Left ventricle myocardium inferior (tissue), 1 donor: ENCODE results near the gene RAC2. TPM values are rescaled to one million over a fixed set of nuclear protein-coding genes. Genes with fewer than 3 reads are reported as not detected.

Source experiments
- DNase-seq: peaks from one replicate; pipeline ENCODE4 v3.0.0-alpha.2; 2020
- H3K27ac ChIP-seq: fragments of 200-600 bp; replicated peaks from 2 replicates; pipeline ENCODE4 v1.8.0; 2021
- H3K27me3 ChIP-seq: fragments of 200-600 bp; 2 replicates; pipeline ENCODE4 v1.8.0; 2021; ENCODE audit warnings: low read depth
- H3K36me3 ChIP-seq: fragments of 200-600 bp; 2 replicates; pipeline ENCODE4 v1.8.0; 2021
- H3K4me1 ChIP-seq: fragments of 200-600 bp; 2 replicates; pipeline ENCODE4 v1.8.0; 2021
- H3K4me3 ChIP-seq: fragments of 200-600 bp; 2 replicates; pipeline ENCODE4 v1.8.0; 2021; ENCODE audit warnings: mild to moderate bottlenecking, moderate library complexity
- H3K9me3 ChIP-seq: fragments of 200-600 bp; replicated peaks from 2 replicates; pipeline ENCODE4 v1.8.0; 2021
- CTCF ChIP-seq: fragments of 200-600 bp; IDR thresholded peaks from 2 replicates; pipeline ENCODE4 v1.8.0; 2021; ENCODE audit warnings: antibody characterized with exemption, mild to moderate bottlenecking, borderline replicate concordance
- intact Hi-C: fragments of 100-400 bp; cut with micrococcal nuclease; formaldehyde crosslinking; loops from one replicate; pipeline ENCODE4 v1.11.0; 2022
- total RNA-seq: library from RNA; stranded (reverse); fragmentation: NEBNext Ultra II Directional; extraction: Animal tissue kit (Norgen Biotek cat#: 25700); gene quantifications from one replicate; pipeline ENCODE4 v1.2.1, GENCODE V29; 2021
- donor health status: DM: no; HTN: yes; CAD: no; lungs with severe emphysema.

Gene RAC2
- total RNA-seq, 1 donor from 2014 or later = 1.8 TPM

GRCh38 chr22:37206841-37207821 lies 36.9 kb downstream of the RAC2 start:
- intact Hi-C loops = no loop called here
- Histone ChIP-seq H3K4me3 (no peak overlapping the region), H3K4me1 (no peaks in the 10 kb centered on the region), H3K27ac (no peak overlapping the region), H3K9me3 (no peaks in the 10 kb centered on the region), H3K36me3 (no peaks in the 10 kb centered on the region), H3K27me3 (peaks cover 54% of the 10 kb centered on the region)
- DNase-seq = no peak
- no peak for TF ChIP-seq CTCF

GRCh38 chr22:37206118-37206840 lies 37.8 kb downstream of the RAC2 start:
- intact Hi-C loops = no loop called here
- Histone ChIP-seq H3K4me1 (no peaks in the 10 kb centered on the region), H3K36me3 (no peaks in the 10 kb centered on the region), H3K27me3 (peaks cover 45% of the 10 kb centered on the region), H3K9me3 (no peaks in the 10 kb centered on the region), H3K27ac (no peak overlapping the region), H3K4me3 (no peak overlapping the region)
- TF ChIP-seq CTCF = no peak
- no peak for DNase-seq

- intact Hi-C loops = no loop called here
- peaks cover 33% of the 10 kb centered on the region for H3K27me3 ChIP-seq
- H3K4me1 ChIP-seq = no peaks in the 10 kb centered on the region
- no peaks in the 10 kb centered on the region for H3K36me3 ChIP-seq
- H3K27ac ChIP-seq = no peak overlapping the region
- no peak overlapping the region for H3K4me3 ChIP-seq
- no peaks in the 10 kb centered on the region for H3K9me3 ChIP-seq
- DNase-seq = no peak
- TF ChIP-seq CTCF = no peak
Observed at GRCh38 chr22:37205046-37205445, 39.0 kb downstream of the RAC2 start.

GRCh38 chr22:37204045-37204655 lies 39.9 kb downstream of the RAC2 start:
- no peaks in the 10 kb centered on the region for H3K36me3 ChIP-seq
- no peak overlapping the region for H3K27ac ChIP-seq
- peaks cover 5% of the 10 kb centered on the region for H3K4me1 ChIP-seq
- no peak for DNase-seq
- intact Hi-C loops = loop anchor here (5.0 kb wide), 1 partner anchor 42 kb away; no protein-coding TSS in a partner anchor
- H3K4me3 ChIP-seq = no peak overlapping the region
- H3K9me3 ChIP-seq = no peaks in the 10 kb centered on the region
- no peak for TF ChIP-seq CTCF
- H3K27me3 ChIP-seq = peaks cover 24% of the 10 kb centered on the region

GRCh38 chr22:37203354-37204044 lies 40.6 kb downstream of the RAC2 start:
- Histone ChIP-seq H3K27me3 (peaks cover 17% of the 10 kb centered on the region), H3K4me3 (no peak overlapping the region), H3K36me3 (no peaks in the 10 kb centered on the region), H3K4me1 (peaks cover 12% of the 10 kb centered on the region), H3K9me3 (no peaks in the 10 kb centered on the region), H3K27ac (no peak overlapping the region)
- DNase-seq = no peak
- intact Hi-C loops = loop anchor here (5.0 kb wide), 1 partner anchor 41 kb away; no protein-coding TSS in a partner anchor
- no peak for TF ChIP-seq CTCF
